ENCODE results near the gene TTC33. TPM values are rescaled to one million over a fixed set of nuclear protein-coding genes. Genes with fewer than 3 reads are reported as not detected.
"Not testable (repeated sequence)": the region's sequence is repeated elsewhere in the genome, so short reads cannot be mapped to it uniquely, and the experiment has no call there.

The TTC33 gene
- polyA plus RNA-seq, 4 donors, result 22.0 to 38.8 (median 34.5) TPM

DNA sequence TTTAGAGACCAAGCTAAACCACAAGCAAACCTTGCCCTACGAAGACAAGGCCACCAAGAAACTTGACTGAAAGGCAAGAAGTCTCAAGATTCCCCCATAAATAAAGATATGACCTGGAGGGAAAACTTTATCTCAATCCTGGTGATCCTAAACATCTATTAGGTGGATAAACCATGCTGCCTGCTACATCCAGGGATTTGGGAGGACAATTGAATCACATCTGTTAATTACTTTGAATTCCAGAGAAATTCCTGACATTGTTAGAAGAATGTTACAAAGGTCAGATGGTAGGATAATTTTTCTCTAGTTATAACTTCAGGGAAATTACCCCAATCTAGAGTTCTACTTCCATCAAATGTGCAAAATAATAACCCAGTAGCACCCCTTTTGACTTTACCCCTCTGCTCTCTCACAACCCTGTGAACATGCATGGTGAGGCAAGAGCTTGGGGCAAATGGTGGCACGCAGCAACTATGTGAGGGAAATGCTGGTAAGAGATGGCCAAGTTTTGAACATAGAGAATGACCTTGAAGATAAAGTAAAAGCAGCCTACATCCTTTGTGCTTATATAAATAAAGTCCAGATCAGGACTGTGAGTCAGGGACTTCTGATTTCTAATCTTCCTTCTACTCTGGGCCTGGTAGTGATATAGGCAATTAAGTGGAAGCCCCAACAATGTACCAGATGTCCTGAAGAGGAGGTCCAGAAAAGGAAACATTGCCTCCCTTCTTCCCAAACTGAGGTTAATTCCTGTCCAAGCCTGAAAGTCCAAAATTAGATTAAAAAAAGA is 133.1 kb downstream of the TTC33 start:
- no peak for DNase-seq (ENCODE audit: low read depth in 4 of 4, low spot score in 3 of 4)

DNA sequence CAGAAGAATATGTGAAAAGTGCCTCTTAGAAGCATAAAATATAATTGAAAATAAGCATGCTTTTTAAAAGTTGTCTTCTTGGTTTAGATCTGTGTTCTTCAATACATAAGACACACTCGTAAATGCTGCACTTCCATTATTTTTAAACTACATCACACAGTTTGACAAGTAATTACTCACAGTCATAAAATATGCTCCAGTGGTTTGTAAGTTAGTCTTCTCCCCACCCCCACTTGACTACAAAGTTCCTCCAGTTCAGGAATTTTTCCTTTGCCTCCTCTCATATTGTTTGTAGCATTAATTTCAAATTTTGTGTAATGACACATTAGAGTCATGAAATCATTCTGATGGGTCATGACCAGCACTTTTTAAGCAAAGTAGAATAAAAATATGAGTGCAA is 136.3 kb downstream of the TTC33 start:
- no peak for DNase-seq (ENCODE audit: low read depth in 4 of 4, low spot score in 3 of 4)

DNA sequence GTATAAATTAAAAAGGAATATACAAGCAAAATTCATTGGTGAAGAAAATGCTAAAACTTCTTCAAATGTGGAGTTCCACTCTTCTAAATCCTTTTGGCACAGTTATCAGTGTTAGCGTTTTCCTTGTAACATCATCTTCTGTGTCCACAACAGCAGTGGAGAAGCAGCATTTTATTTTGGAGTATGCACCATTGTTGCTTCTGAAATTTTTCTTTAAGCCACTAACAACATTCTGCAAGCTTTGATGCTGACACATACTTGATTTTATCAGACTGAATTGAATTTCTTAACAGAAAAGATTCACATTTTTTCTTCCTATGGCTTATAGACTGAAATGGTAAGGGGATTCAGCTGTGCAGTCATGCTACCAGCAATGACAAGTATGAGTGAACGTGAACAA is 136.8 kb downstream of the TTC33 start:
- no peak for DNase-seq (ENCODE audit: low read depth in 4 of 4, low spot score in 3 of 4)

GRCh38 chr5:40616781-40617180 is 139.0 kb downstream of the TTC33 start:
- no peak for DNase-seq (ENCODE audit: low read depth in 4 of 4, low spot score in 3 of 4)

GRCh38 chr5:40615586-40616170 is 140.1 kb downstream of the TTC33 start:
- DNase-seq (ENCODE audit: low read depth in 4 of 4, low spot score in 3 of 4), result no peak

- DNase-seq (ENCODE audit: low read depth in 4 of 4, low spot score in 3 of 4), result no peak
These were observed 140.7 kb downstream of the TTC33 start for GRCh38 chr5:40614923-40615585.

DNA sequence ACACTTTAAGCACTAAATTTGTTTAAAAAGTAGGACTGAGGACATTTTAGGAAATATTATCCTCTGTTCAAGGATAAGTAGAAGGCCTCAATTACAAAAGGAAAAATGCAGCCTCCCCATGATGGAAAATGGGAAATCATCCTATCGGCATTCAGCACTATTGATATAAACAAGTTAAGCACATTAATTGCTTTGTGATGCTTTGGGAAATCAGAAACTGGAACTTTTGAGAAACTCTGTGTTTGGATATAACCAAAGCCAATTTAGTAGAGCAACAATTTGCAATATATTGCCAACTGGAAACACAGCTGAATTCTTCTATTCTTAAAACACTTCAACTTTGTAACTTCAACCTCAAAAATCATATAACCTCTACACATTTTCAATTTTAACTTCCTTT is 141.3 kb downstream of the TTC33 start:
- DNase-seq (ENCODE audit: low read depth in 4 of 4, low spot score in 3 of 4), result no peak

- no peak for DNase-seq (ENCODE audit: low read depth in 4 of 4, low spot score in 3 of 4)
These were observed 148.6 kb downstream of the TTC33 start for GRCh38 chr5:40607202-40607601.

- no peak for DNase-seq (ENCODE audit: low read depth in 4 of 4, low spot score in 3 of 4)
These were observed 149.5 kb downstream of the TTC33 start for GRCh38 chr5:40606077-40606765.

DNA sequence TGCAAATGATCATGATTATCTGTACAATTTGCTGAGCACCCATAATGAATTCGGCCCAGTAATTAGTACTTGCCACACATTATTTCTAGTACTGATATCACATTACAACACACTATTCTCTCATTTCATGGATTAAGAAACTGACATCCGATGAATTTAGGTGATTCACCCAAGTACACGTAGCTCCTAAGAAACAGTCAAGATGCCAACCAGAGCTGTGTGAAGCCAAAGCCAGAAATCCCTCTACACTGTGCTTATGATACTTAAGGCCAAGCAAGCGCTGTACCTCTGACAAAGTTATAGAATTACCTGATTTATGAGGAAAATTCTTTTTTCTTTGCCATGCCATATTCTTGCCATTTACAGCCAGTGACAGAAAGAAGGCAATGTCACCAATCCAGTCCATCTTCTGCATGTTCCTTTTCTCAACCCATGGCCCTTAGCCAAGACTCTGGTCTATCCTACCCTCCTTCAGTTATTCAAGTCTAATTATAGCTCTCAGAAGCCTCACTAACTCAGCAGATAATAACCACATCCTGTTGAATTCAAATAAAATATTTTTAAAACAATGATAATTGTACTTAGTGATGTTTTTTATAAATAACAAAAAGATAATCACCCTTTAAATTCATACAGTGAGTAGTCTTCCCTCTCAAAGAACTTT is 150.3 kb downstream of the TTC33 start:
- no peak for DNase-seq (ENCODE audit: low read depth in 4 of 4, low spot score in 3 of 4)

DNA sequence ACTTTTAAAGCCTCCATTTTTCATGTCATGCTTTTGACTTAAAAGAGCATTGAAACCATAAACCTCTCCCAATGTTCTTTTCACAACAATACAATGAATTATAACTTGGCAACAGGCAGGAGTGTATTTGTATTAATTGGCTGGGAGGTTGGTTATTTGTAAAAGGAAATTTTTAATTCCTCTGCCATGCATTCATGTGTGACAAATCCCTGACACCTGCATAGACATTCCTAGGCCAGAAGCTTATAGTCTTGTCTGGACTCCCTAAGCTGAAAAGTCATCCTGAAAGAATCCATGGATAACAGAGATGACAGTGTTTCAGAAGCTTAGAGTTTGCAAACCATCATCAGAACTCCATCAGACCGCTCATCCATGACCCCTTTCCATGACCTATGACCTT is 152.4 kb downstream of the TTC33 start:
- DNase-seq (ENCODE audit: low read depth in 4 of 4, low spot score in 3 of 4), result no peak

GRCh38 chr5:40601198-40601868 is 154.4 kb downstream of the TTC33 start:
- no peak for DNase-seq (ENCODE audit: low read depth in 4 of 4, low spot score in 3 of 4)

DNA sequence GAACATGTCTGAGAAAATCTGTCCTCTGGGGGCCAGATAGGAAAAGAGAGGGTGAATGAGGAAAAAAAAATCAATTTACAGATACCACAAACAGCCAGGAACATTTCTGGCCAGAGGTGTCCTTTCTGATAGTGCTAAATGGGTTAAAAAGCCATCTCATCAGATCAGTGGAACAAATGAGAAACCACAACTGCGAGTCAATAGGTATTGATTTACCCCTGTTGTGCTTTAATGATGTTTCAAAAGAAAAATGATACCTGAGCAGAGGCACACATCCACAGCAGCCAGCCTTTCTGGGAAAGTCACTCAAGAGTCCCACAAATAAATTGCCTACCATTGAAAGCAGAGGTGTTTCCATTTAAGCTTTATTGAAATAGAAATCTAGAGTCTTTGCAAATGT is 155.4 kb downstream of the TTC33 start:
- DNase-seq (ENCODE audit: low read depth in 4 of 4, low spot score in 3 of 4), result no peak

DNA sequence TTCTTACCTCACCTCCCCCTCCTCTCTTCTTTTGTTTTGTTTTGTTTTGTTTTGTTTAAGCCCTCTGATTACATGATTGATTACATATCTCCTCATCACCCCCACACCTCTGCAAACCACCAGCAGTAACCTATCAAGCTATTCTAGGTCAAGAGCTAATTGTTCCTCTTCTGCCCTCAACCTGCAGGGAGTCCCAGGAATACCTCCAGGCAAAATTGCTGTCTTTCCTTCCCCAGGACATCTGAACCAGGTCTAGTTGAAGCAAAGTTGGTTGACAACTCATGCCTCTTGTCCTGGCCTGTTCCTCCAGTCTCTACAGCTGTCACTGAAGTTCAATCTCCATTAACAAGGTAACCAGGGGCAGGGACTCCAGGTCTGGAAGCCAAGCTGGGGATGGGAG is 156.1 kb downstream of the TTC33 start:
- no peak for DNase-seq (ENCODE audit: low read depth in 4 of 4, low spot score in 3 of 4)

- no peak for DNase-seq (ENCODE audit: low read depth in 4 of 4, low spot score in 3 of 4)
These were observed 160.9 kb downstream of the TTC33 start for GRCh38 chr5:40594811-40595210.

GRCh38 chr5:40591727-40592396 is 163.9 kb downstream of the TTC33 start:
- DNase-seq (ENCODE audit: low read depth in 4 of 4, low spot score in 3 of 4), result not testable (repeated sequence)

- no peak for DNase-seq (ENCODE audit: low read depth in 4 of 4, low spot score in 3 of 4)
These were observed 168.4 kb downstream of the TTC33 start for GRCh38 chr5:40587376-40587775.

GRCh38 chr5:40585537-40586267 is 170.1 kb downstream of the TTC33 start:
- DNase-seq (ENCODE audit: low read depth in 4 of 4, low spot score in 3 of 4), result no peak

DNA sequence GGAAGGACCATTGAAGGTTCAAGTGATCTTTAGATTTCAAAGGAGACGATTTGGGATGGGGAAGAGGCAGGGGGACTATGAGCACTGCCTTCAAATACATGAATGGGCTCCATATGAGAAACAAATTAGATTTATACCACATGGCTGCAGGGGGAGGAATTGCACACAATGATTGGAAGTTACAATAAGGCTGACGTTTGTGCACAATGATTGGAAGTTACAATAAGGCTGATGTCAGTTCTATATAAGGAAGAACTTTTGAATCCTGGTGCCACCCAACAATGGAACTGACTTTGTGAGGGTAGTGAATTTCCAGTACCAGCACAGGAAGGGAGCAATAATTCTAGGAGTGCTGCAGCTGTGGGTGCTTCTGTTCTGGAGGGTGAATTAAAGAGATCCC is 171.7 kb downstream of the TTC33 start:
- DNase-seq (ENCODE audit: low read depth in 4 of 4, low spot score in 3 of 4), result no peak
